NOMO-1 treated with DMSO at 0.1 percent for 48 hours (cell line): ENCODE data around the gene APOL2.
"Not testable (repeated sequence)": the region's sequence is repeated elsewhere in the genome, so short reads cannot be mapped to it uniquely, and the experiment has no call there.

Experiments used
- DNase-seq: peaks from one replicate; lab custom pipeline; 2025; ENCODE audit not compliant: unreplicated experiment; lab: John Stamatoyannopoulos, UW

The APOL2 gene, protein sequence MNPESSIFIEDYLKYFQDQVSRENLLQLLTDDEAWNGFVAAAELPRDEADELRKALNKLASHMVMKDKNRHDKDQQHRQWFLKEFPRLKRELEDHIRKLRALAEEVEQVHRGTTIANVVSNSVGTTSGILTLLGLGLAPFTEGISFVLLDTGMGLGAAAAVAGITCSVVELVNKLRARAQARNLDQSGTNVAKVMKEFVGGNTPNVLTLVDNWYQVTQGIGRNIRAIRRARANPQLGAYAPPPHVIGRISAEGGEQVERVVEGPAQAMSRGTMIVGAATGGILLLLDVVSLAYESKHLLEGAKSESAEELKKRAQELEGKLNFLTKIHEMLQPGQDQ

GRCh38 chr22:36239401-36240171, at the start of gene APOL2:
Gene APOL2, minus strand, starts transcription at chr22:36239527. Its CDS starts 6,365 bp downstream, at chr22:36233162.
- DNase-seq, result peak; percentile 91

DNA sequence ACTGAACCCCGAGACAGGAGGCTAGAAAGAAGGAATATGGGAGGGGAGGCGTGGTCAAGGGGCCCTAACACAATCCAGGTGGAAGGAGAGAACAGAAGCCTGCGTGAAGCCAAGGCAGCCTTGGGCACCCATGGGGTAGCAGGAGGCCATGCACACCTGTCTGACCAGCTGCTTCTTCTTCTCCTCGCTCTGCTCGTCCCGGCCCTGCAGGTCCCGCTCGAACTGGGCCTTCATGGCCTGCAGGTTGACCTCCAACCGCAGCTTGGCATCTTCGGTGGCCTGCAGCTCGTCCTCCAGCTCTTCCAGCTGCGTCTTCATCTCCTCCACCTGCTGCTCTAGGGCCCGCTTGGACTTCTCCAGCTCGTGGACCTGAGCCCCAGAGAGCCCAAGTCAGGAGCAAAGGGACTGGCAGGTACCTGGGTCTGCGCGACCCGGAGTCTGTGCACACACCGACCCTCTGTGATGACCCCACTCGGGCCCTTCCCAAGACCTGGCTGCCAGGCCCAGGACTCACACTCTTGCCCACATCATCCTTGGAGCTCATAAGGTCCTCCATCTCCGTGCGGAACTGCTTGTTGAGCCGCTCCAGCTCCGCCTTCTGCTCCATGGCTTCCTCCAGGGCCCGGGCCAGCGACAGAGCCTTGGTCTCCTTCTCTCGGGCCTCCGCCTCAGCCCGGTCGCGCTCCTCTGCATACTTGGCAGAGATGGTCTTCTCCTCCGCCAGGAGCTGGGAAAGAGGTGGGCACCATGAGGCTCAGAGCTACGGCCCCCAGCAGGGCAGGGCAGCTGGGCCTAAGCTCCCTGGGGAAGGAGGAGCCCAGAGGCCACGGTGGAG, 49.5 kb upstream of the APOL2 start:
- DNase-seq, result no peak

DNA sequence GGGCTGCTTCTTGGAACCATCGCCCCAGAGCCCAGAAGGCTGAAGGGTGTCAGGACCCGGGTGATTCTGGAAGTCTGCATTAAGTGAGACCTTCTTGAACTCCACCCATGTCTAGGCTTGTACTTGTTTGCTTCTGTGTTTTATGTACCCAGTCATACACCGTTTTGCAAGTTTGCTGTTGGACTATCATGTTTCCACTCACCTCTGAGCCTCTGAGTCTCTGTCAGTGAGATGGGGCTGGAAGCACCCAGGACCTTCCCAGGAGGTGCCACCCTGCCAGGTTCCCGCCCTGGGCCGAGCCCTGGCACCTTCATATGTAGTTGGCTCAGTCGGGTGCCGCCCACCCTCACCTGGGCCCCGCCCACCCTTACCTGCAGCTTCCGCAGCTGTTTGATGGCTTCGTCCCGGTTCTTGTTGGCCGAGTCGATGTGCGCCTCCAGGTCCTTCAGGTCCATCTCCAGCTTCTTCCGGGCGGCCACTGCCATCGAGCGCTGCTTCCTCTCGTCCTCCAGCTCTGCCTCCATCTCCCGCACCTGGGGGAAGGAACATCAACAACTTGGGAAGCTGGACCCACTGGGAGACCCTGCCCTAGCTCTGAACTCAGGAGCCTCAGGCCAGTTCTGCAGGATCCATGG, 48.7 kb upstream of the APOL2 start:
- DNase-seq, result no peak

- peak; percentile 47 for DNase-seq
Observed at GRCh38 chr22:36286096-36286957, 47.0 kb upstream of the APOL2 start.

DNA sequence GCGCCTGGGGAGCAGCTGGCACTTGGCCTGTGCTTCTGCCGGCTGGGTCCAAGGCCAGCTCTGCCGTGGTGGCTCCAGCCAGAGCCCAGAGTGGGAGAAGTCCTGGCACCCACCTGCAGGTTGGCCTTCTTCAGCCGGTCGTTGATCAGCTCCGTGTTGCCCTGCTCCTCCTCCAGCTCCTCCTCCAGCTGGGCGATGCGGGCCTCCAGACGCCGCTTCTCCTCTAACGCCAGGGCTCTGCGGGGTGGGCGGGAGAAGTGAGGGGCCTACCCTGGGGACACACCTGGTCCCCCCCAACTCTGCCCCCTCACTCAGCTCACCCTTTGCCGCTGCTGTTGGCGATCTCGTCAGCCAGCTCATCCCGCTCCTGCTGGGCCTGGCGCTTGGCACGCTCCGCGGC, 46.2 kb upstream of the APOL2 start:
- no peak for DNase-seq

- no peak for DNase-seq
Observed at GRCh38 chr22:36285017-36285416, 45.7 kb upstream of the APOL2 start.

DNA sequence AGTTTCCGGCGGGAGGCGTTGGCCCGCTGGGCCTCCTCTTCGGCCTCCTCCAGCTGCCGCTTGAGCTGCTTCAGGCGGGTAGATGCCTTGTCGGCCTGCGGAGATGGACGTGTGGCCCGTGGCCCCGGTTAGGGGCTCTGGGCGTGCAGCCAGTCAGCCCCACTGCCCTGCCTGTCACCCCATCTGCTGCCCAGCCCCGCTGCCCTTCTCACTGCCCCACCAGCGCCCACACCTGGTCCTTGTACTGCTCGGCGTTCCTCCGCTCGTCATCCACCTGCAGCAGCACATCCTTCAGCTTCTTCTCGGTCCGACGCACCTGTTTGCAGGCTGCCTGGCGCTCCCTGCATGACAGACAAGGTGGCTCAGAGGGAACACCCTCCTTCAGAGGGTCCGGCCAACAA, 44.8 kb upstream of the APOL2 start:
- DNase-seq, result no peak

DNA sequence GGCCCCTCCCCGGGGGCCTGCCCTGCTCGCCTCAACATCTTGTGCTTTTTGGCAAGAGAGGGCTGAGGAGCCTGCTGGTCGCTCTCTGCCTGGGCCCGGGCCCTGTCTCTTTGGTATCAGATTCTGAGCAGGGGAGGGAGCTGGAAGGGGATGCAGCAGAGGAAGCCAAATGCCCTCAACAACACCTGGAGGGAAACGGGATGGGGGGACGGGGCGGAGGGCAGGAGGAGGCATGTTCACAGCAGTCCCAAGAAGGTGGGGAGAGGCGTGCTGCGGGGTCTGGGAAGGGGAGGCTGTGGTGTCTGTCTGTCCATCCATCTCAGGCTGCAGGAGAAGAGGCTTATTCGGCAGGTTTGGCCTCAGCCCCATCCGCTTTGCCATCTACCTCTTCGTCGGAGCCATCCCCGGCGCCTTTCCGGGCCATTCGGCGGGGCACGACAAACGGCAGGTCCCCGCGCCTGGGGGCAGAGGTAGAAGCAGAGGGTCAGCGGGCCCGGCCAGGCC, 43.1 kb upstream of the APOL2 start:
- no peak for DNase-seq

DNA sequence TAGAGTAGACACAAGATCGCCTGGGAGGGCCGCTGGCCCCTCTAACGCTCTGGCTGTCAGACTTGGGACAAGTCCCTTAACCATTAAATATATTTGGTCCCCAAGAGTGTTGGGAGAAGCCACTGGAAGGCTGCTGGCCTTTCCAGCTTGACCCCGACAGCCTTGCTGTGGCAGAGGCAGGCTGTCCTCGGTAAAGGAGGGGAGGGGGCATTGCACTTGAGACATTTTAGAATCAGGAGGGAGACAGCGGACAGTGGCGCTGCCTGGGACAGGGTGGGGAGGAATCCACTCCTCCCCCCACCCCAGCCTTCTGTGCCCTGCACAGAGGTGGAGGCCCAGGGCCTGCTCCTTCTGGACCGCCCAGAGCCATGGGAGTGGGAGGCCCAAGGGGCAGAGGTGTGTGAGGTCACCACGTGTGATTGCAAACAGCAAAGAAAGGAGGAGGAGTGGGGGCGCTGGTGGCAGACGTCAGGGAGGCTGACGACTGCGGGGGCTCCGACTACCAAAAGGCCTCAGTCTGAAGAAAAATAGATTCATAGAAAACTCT, 42.5 kb upstream of the APOL2 start:
- DNase-seq, result no peak

DNA sequence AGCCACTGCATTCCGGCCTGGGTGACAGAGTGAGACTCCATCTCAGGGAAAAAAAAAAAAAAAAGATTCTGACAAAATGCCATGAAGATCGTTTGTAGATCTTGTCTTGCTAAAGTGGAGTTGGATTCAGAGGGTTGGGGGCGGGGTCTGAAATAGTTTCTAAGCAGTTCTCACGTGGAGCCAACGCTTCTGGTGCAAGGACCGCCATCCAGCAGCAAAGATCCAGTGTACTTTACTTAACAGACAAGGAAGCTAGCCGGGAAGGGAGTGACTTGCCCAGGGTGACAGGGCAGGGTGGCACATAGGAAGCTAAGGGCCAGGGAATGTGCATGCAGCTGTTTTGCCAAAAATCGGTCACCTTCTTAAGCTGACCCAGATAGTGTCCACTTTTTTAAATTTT, 41.1 kb upstream of the APOL2 start:
- no peak for DNase-seq

DNA sequence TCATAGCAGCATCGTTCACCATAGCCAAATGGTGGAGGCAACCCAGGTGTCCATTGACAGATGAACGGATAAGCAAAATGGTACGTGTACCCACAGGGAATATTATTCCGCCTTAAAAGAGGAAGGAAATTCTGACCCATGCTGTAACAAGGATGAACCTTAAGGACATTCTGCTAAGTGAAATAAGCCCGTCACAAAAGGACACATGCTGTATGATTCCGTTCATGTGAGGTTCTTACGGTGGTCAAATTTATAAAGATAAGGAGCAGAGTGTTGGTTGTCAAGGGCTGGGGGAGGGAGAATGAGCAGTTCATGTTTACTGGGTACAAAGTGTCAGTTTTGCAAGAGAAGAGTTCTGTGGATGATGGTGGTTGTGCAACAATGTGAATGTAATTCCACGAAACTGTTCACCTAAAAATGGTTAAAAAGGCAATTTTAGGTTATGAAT, 39.9 kb upstream of the APOL2 start:
- DNase-seq, result peak; percentile 53

DNA sequence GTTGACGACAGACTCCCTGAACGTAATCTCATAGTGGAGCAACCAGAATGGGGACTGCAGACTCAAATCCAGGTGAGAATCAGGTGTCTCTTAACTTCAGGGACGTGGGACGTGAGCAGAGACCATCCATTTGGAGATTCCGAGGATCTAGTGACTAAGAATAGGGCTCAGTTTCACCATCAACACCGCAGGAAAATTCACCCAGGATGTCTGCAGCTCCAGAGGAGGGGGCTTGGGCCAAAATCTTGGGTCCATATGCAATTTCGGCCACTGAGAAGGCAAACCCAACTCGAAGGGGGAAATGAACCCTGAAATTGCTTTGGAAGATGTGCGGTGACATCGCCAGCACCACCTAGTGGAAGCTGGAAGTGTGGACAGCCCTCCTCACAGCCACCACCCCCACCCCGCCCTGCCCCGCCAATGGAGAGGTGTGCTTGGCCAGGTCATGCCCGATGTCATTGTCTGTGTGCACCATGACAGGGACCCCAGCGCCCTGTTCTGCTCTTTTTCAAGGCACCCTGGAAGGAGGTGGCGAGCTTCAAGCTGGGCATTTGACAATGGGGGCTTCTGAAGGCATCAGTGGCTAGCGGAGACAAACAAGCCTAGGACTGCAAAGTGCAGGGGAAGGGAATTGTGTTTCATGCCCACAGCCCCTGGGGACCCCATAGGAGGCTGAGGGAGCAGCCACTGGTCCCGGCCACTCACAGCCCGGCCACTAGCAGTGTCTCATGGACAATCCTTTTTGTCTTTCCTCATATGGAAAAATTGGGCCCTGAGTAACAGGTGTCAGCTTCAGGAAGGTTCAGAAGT, 38.4 kb upstream of the APOL2 start:
- peak; percentile 67 for DNase-seq

- DNase-seq, result no peak
Observed at GRCh38 chr22:36274531-36274930, 35.2 kb upstream of the APOL2 start.

- not testable (repeated sequence) for DNase-seq
Observed at GRCh38 chr22:36271951-36272350, 32.6 kb upstream of the APOL2 start.

GRCh38 chr22:36271231-36271630, 31.9 kb upstream of the APOL2 start:
- DNase-seq, result not testable (repeated sequence)

DNA sequence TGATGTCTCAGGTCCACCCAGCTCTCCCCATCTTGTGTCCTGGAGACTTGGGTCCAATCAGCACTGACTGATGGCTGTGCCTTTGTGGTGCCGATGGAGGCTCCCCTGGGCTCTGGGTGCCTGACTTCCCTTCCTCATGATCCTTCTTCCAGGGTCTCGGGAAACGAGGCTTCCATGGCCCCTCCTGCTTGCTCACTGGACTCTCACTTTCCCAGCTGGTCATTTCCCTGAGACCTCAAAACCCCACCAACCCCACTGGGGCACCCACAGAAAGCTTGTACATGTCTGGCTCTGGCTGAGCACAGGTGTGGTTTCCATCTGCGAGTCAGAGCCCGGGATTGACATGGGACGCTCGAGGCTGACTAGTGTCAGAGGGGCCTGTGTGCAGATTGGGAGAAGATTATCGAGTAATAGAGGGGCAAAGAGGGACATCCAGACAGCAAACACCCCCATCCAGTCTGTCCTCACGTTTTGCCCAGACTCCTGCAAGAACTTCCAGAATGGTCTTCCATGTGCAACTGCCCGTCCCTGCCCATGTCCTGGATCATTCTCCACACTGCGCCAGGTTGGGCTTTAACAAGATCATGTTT, 28.7 kb upstream of the APOL2 start:
- no peak for DNase-seq

DNA sequence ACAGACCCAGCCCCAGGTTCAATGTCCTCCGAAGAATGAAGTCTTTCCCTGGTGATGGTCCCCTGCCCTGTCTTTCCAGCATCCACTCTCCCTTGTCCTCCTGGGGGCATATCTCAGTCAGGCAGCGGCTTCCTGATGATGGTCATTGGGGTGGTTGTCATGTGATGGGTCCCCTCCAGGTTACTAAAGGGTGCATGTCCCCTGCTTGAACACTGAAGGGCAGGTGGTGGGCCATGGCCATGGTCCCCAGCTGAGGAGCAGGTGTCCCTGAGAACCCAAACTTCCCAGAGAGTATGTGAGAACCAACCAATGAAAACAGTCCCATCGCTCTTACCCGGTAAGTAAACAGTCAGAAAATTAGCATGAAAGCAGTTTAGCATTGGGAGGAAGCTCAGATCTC, 27.7 kb upstream of the APOL2 start:
- no peak for DNase-seq
